Endothelial cell of umbilical vein (primary cell): Measurements from ENCODE around the gene HERPUD1. TPM values are rescaled to one million over a fixed set of nuclear protein-coding genes. Genes with fewer than 3 reads are reported as not detected.

Source experiments
- BruUV-seq: library from RNA; stranded (reverse); fragments of 400-500 nt; replicated peaks from 2 replicates; lab custom pipeline; 2021; lab: Mats Ljungman, UMichigan
- CTCF ChIA-PET: fragments of 300-600, 350-600 bp; sonication (Branson Sonifier 250); formaldehyde crosslinking; loops from one replicate; lab custom pipeline; 2021; ENCODE audit warnings: antibody characterized with exemption, inconsistent platforms; lab: Charles Lee
- POLR2A ChIA-PET: fragments of 300-600, 350-600 bp; sonication (Branson Sonifier 250); formaldehyde crosslinking; loops from one replicate; lab custom pipeline; 2021; ENCODE audit warnings: antibody characterized with exemption, inconsistent platforms; lab: Charles Lee
- DNase-seq: peaks from one replicate; pipeline ENCODE4 v3.0.0-alpha.2; 2011; ENCODE audit warnings: low read depth, low spot score
- FAIRE-seq: peaks from 2 replicates; lab custom pipeline; 2011; peaks lifted over from hg19 to GRCh38; lab: Jason Lieb, UNC
- H2AFZ ChIP-seq: 2 replicates; pipeline ENCODE4 v1.6.0; 2012; ENCODE audit warnings: low read depth, low read length, control low read depth, inconsistent platforms
- H3K27ac ChIP-seq: 2 replicates; pipeline ENCODE4 v1.5.1; 2011; ENCODE audit warnings: low read depth, mild to moderate bottlenecking, control low read depth, low read length, moderate library complexity; ENCODE audit not compliant: insufficient read depth
- H3K27me3 ChIP-seq, 2 experiments: 2 replicates each; pipeline versions ENCODE4 v1.6.0 to v1.6.1; 2011; ENCODE audit warnings: low read length in 2 of 2, mixed read lengths in 1 of 2; ENCODE audit not compliant: control insufficient read depth in 2 of 2, insufficient read depth in 2 of 2
- H3K36me3 ChIP-seq, 2 experiments: 2 replicates in 1 of 2; 3 replicates in 1 of 2; pipeline ENCODE4 v1.5.1; 2011; ENCODE audit warnings: low read length in 2 of 2, mild to moderate bottlenecking in 1 of 2, moderate library complexity in 1 of 2; ENCODE audit not compliant: control insufficient read depth in 2 of 2, insufficient read depth in 2 of 2; ENCODE audit errors: extremely low read depth in 1 of 2
- H3K4me1 ChIP-seq: 3 replicates; pipeline ENCODE4 v1.5.1; 2011; ENCODE audit warnings: mild to moderate bottlenecking, low read length; ENCODE audit not compliant: control insufficient read depth, insufficient read depth; ENCODE audit errors: extremely low read depth
- H3K4me2 ChIP-seq: 2 replicates; pipeline ENCODE4 v1.6.1; 2011; ENCODE audit warnings: low read length, control low read depth, mixed read lengths; ENCODE audit not compliant: insufficient read depth
- H3K4me3 ChIP-seq, 3 experiments: fragments of 200-600 bp in 1 of 3; sonication (generic), shearing (Covaris generic) in 1 of 3; replicated peaks in 1 of 3; 2 replicates each; pipeline ENCODE4 v1.5.1; 2011 to 2016; ENCODE audit warnings: control low read depth in 3 of 3, low read length in 3 of 3, mild to moderate bottlenecking in 2 of 3, inconsistent platforms in 1 of 3, low read depth in 1 of 3, moderate library complexity in 1 of 3; ENCODE audit not compliant: insufficient read depth in 1 of 3
- H3K79me2 ChIP-seq: 2 replicates; pipeline ENCODE4 v1.6.0; 2012; ENCODE audit warnings: low read length, inconsistent platforms; ENCODE audit not compliant: control insufficient read depth, insufficient read depth
- H3K9ac ChIP-seq: replicated peaks from 2 replicates; pipeline ENCODE3; 2011; ENCODE audit warnings: low read length, control low read depth; ENCODE audit not compliant: insufficient read depth; ENCODE audit errors: extremely low read depth
- H3K9me1 ChIP-seq: replicated peaks from 3 replicates; pipeline ENCODE4 v1.6.0; 2011; ENCODE audit warnings: mild to moderate bottlenecking, low read length; ENCODE audit not compliant: control insufficient read depth, insufficient read depth; ENCODE audit errors: extremely low read depth
- H3K9me3 ChIP-seq: replicated peaks from 2 replicates; pipeline ENCODE4 v1.5.1; 2012; ENCODE audit warnings: low read length, inconsistent platforms; ENCODE audit not compliant: control insufficient read depth, insufficient read depth
- H4K20me1 ChIP-seq: replicated peaks from 2 replicates; pipeline ENCODE3; 2011; ENCODE audit warnings: mild to moderate bottlenecking, low read length; ENCODE audit not compliant: control insufficient read depth, insufficient read depth; ENCODE audit errors: extremely low read depth
- EZH2 ChIP-seq: IDR thresholded peaks from 2 replicates; pipeline ENCODE4 v1.6.1; 2012; ENCODE audit warnings: borderline replicate concordance, low read depth, mild to moderate bottlenecking, moderate library complexity, low read length, inconsistent platforms; ENCODE audit not compliant: severe bottlenecking
- FOS ChIP-seq: IDR thresholded peaks from 2 replicates; pipeline ENCODE4 v1.6.1; 2011; ENCODE audit warnings: mild to moderate bottlenecking, low read length, moderate library complexity, borderline replicate concordance; ENCODE audit not compliant: insufficient read depth
- GATA2 ChIP-seq: IDR thresholded peaks from 2 replicates; pipeline ENCODE4 v1.7.0; 2011; ENCODE audit warnings: low read depth, mild to moderate bottlenecking, moderate library complexity, mixed read lengths, low read length; ENCODE audit not compliant: insufficient read length, insufficient read depth
- JUN ChIP-seq: IDR thresholded peaks from 2 replicates; pipeline ENCODE4 v1.6.1; 2011; ENCODE audit warnings: borderline replicate concordance, low read depth; ENCODE audit not compliant: insufficient read length, insufficient read depth
- MYC ChIP-seq: IDR thresholded peaks from one replicate; pipeline ENCODE4 v1.6.1; 2011; ENCODE audit warnings: mild to moderate bottlenecking, low read depth, low read length
- POLR2A ChIP-seq: IDR thresholded peaks from 2 replicates; pipeline ENCODE4 v1.6.1; 2012; ENCODE audit warnings: low read depth, mild to moderate bottlenecking, control low read depth, low read length
- POLR2AphosphoS5 ChIP-seq: IDR thresholded peaks from 2 replicates; pipeline ENCODE4 v1.6.1; 2012; ENCODE audit warnings: low read depth, mild to moderate bottlenecking, control low read depth, low read length, moderate library complexity; ENCODE audit not compliant: insufficient read depth
- dilution Hi-C: fragments of 300-500 bp; cut with MboI; formaldehyde crosslinking; loops from one replicate; pipeline ENCODE4 v1.15.0; 2019; ENCODE audit warnings: low sequenced_read_pairs; ENCODE audit not compliant: extremely low pct_ligation_motif_present
- intact Hi-C: fragments of 100-400 bp; cut with micrococcal nuclease; formaldehyde crosslinking; loops from one replicate; pipeline ENCODE4 v1.10.0; 2022
- polyA plus RNA-seq, 4 experiments: library from polyadenylated mRNA; depleted of rRNA in 3 of 4; stranded (reverse) in 3 of 4; unstranded in 1 of 4; fragments of >200 nt; gene quantifications; 2 replicates each; pipeline versions ENCODE4 v1.2.1 to v1.2.3, GENCODE V29; 2011 to 2012; ENCODE audit warnings: missing spikeins in 1 of 4
- total RNA-seq: library from RNA; stranded (reverse); gene quantifications from 2 replicates; pipeline ENCODE4 v1.2.3, GENCODE V29; 2021
- TF ChIP-seq, protein P1 (sequence below), 2 donors: IDR thresholded peaks; 1 replicate in 1 of 2; 2 replicates in 1 of 2; pipeline ENCODE4 v1.5.1; 2011; ENCODE audit warnings: low read length in 2 of 2, mild to moderate bottlenecking in 2 of 2, moderate library complexity in 2 of 2, control low read depth in 1 of 2, inconsistent platforms in 1 of 2, low read depth in 1 of 2; ENCODE audit not compliant: insufficient read depth in 1 of 2; ENCODE audit errors: extremely low read depth in 1 of 2
- TF ChIP-seq, protein P2 (sequence below): IDR thresholded peaks from 2 replicates; pipeline ENCODE4 v1.6.1; 2011; ENCODE audit not compliant: insufficient read depth, insufficient read length

The HERPUD1 gene
- total and polyA plus RNA-seq, 2 donors (not counting 3 experiments of a cell fraction or from before 2014, with no cell fraction given): 107 to 109 TPM

DNA sequence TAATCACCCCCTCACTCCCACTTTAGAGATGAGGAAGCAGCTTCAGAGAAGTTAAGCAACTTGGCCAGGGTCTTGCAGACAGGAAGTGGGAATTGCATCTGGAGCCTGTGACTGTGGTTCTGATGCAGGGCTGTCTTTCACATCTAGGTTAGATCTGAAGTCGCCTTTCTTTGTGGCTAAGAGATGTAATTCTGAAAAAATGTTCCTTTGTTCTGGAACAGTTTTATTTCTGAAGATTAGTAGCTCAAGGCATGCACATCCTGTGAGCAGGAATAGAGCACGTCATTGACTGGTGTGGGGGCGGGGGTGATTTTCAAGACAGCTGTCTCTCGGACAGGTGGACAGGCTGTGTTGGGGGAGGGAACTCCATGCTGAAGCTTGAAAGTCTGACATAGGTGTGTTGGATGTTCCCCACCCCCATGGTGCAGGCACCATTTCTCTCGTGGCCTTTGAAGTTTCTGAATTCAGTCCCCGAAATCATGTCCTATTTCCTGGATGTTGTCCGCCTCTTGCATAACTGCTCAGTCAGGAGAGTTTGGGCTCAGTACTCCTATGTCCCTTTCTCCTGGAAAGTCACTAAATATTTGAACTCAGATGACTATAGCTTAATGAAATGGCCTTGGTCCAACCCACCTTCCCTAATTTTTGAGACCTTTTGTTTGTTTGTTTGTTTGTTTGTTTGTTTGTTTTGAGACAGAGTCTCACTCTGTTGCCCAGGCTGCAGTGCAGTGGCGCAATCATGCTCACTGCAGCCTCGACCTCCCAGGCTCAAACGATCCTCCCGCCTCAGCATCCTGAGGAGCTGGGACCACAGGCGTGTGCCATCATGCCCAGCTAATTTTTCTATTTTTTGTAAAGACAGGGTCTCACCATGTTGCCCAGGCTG is 21.0 kb upstream of the HERPUD1 start:
- no peak overlapping the region for H2AFZ ChIP-seq
- no peak overlapping the region for H3K9ac ChIP-seq
- no peaks in the 10 kb centered on the region for H4K20me1 ChIP-seq
- no peak overlapping the region for H3K4me2 ChIP-seq
- no peaks in the 10 kb centered on the region for H3K9me1 ChIP-seq
- DNase-seq: no peak
- H3K27me3 ChIP-seq: peaks cover 0 to 5% of the 10 kb centered on the region in 2 experiments
- CTCF ChIA-PET: interaction anchor here (0.6 to 1.4 kb wide), 5 partner anchors 9 to 176 kb away, joined by 3 read pairs; no protein-coding TSS in a partner anchor
- dilution Hi-C loops (no loop called here), intact Hi-C loops (no loop called here)
- H3K79me2 ChIP-seq: no peaks in the 10 kb centered on the region
- POLR2A ChIA-PET: interaction anchor here (0.9 kb wide), 1 partner anchor 21 kb away, joined by 3 read pairs; the partner anchor contains the start of gene HERPUD1
- no peak for FAIRE-seq
- TF ChIP-seq, protein P1, sequence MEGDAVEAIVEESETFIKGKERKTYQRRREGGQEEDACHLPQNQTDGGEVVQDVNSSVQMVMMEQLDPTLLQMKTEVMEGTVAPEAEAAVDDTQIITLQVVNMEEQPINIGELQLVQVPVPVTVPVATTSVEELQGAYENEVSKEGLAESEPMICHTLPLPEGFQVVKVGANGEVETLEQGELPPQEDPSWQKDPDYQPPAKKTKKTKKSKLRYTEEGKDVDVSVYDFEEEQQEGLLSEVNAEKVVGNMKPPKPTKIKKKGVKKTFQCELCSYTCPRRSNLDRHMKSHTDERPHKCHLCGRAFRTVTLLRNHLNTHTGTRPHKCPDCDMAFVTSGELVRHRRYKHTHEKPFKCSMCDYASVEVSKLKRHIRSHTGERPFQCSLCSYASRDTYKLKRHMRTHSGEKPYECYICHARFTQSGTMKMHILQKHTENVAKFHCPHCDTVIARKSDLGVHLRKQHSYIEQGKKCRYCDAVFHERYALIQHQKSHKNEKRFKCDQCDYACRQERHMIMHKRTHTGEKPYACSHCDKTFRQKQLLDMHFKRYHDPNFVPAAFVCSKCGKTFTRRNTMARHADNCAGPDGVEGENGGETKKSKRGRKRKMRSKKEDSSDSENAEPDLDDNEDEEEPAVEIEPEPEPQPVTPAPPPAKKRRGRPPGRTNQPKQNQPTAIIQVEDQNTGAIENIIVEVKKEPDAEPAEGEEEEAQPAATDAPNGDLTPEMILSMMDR (IDR thresholded peaks at IDR 0.05; ENCODE audit: extremely low read depth in 1 of 2, insufficient read depth in 1 of 2, low read depth in 1 of 2, low read length in 2 of 2): no peak
- no peak for TF ChIP-seq FOS
- no peak for TF ChIP-seq MYC
- TF ChIP-seq EZH2: no peak
- no peak for TF ChIP-seq POLR2AphosphoS5
- TF ChIP-seq POLR2A: no peak
- TF ChIP-seq, protein P2, sequence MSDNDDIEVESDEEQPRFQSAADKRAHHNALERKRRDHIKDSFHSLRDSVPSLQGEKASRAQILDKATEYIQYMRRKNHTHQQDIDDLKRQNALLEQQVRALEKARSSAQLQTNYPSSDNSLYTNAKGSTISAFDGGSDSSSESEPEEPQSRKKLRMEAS: no peak
- TF ChIP-seq GATA2: no peak
- TF ChIP-seq JUN: no peak
- no peak overlapping the region for H3K4me3 ChIP-seq
- no peaks in the 10 kb centered on the region for H3K9me3 ChIP-seq
- no TSS peak for BruUV-seq
- no peaks in the 10 kb centered on the region for H3K36me3 ChIP-seq
- peaks cover 10% of the 10 kb centered on the region for H3K4me1 ChIP-seq
- H3K27ac ChIP-seq: no peak overlapping the region
